Sigmoid colon (tissue), 7 donors: ENCODE data around the gene INCENP. TPM values are rescaled to one million over a fixed set of nuclear protein-coding genes. Genes with fewer than 3 reads are reported as not detected.

Experiments
- DNase-seq: peaks from one replicate; pipeline ENCODE4 v3.0.0-alpha.2; 2019
- H3K27ac ChIP-seq, 4 donors: fragments of 200-600 bp; sonication (generic); one replicate each; pipeline ENCODE4 v1.5.1; 2016 to 2019; ENCODE audit warnings: mild to moderate bottlenecking in 1 of 4
- H3K27me3 ChIP-seq, 3 donors: fragments of 200-600 bp; sonication (generic); one replicate each; pipeline ENCODE4 v1.5.1; 2019; ENCODE audit warnings: mild to moderate bottlenecking in 1 of 3
- H3K36me3 ChIP-seq, 4 donors: fragments of 200-600 bp; sonication (generic); one replicate each; pipeline ENCODE4 v1.5.1; 2016 to 2019
- H3K4me1 ChIP-seq, 4 donors: fragments of 200-600 bp; sonication (generic); one replicate each; pipeline ENCODE4 v1.5.1; 2017 to 2019
- H3K4me3 ChIP-seq, 4 donors: fragments of 200-600 bp; sonication (generic); one replicate each; pipeline ENCODE4 v1.5.1; 2017 to 2019; ENCODE audit warnings: mild to moderate bottlenecking in 2 of 4, moderate library complexity in 1 of 4
- H3K9me3 ChIP-seq, 4 donors: fragments of 200-600 bp in 3 of 4; sonication (generic) in 3 of 4; one replicate each; pipeline versions ENCODE4 v1.5.1 to v1.6.1; 2013 to 2019
- CTCF ChIP-seq, 4 experiments: fragments of 450-650 bp in 3 of 4; fragments of 200-600 bp in 1 of 4; IDR thresholded peaks; one replicate each; pipeline ENCODE4 v1.5.1; 2016 to 2019; ENCODE audit warnings: antibody characterized with exemption in 4 of 4, mild to moderate bottlenecking in 3 of 4, moderate library complexity in 2 of 4
- EP300 ChIP-seq, 4 donors: sonication (generic); formaldehyde crosslinking; IDR thresholded peaks; one replicate each; pipeline ENCODE4 v1.6.1; 2017; ENCODE audit warnings: antibody characterized with exemption in 4 of 4
- POLR2A ChIP-seq, 2 donors: fragments of 450-650 bp; IDR thresholded peaks; one replicate each; pipeline ENCODE4 v1.6.1; 2016; ENCODE audit warnings: antibody characterized with exemption in 2 of 2, mild to moderate bottlenecking in 2 of 2, moderate library complexity in 2 of 2
- POLR2AphosphoS5 ChIP-seq, 4 donors: sonication (generic); formaldehyde crosslinking; IDR thresholded peaks; one replicate each; pipeline ENCODE4 v1.6.1; 2017; ENCODE audit warnings: antibody characterized with exemption in 4 of 4
- WGBS, 2 donors: extraction: QIAGEN DNeasy Blood & Tissue Kit; methylation state at CpG; one replicate each; pipeline ENCODE4 v1.1.7; 2013; 5-methylcytosine and 5-hydroxymethylcytosine counted together
- intact Hi-C: fragments of 100-400 bp; cut with DNase I; formaldehyde crosslinking; loops from one replicate; pipeline ENCODE4 v1.15.1; 2023
- polyA plus RNA-seq, 3 donors: library from polyadenylated mRNA; stranded (reverse); fragments of 200-250 nt; gene quantifications; one replicate each; pipeline ENCODE4 v1.2.3, GENCODE V29; 2013
- total RNA-seq, 4 donors: library from RNA; depleted of rRNA; stranded (reverse); fragments of >200 nt; gene quantifications; one replicate each; pipeline ENCODE4 v1.1.0, GENCODE V29; 2016
- donor health status: healthy with polysubstance abuse.
- donor health status: Bipolar disorder and iron deficiency.
- donor health status: healthy.

The INCENP gene
- total and polyA plus RNA-seq, 7 donors, result 4.2 to 25.3 (median 8.9) TPM

GRCh38 chr11:62122076-62122475 is 1.7 kb upstream of the INCENP start:
- no peaks in the 10 kb centered on the region for H3K36me3 ChIP-seq
- 83 to 84% methylated on average over 6 of the region's 6 CpGs for WGBS, 2 donors
- intact Hi-C loops, result loop anchor here (10.0 kb wide), 1 partner anchor 773 kb away; no protein-coding TSS in a partner anchor
- no peak overlapping the region for H3K4me3 ChIP-seq
- no peak for DNase-seq
- H3K4me1 ChIP-seq, result peaks cover 0 to 23% (median 12%) of the 10 kb centered on the region in 4 donors
- no peaks in the 10 kb centered on the region for H3K27me3 ChIP-seq
- TF ChIP-seq POLR2AphosphoS5 (IDR thresholded peaks at IDR 0.05) (no peak), EP300 (IDR thresholded peaks at IDR 0.05) (no peak), CTCF (IDR thresholded peaks at IDR 0.05) (no peak), POLR2A (IDR thresholded peaks at IDR 0.05) (no peak)
- no peak overlapping the region for H3K27ac ChIP-seq
- H3K9me3 ChIP-seq, result no peaks in the 10 kb centered on the region

- no peaks in the 10 kb centered on the region for H3K9me3 ChIP-seq
- H3K27ac ChIP-seq, result peak overlapping the region; percentile 72 to 79 (median 76)
- peak overlapping the region; percentile 87 to 97 (median 93) for H3K4me3 ChIP-seq
- 1 to 5% methylated on average over 39 of the region's 39 CpGs for WGBS, 2 donors
- intact Hi-C loops, result loop anchor here (10.0 kb wide), 1 partner anchor 770 kb away; no protein-coding TSS in a partner anchor
- H3K27me3 ChIP-seq, result no peaks in the 10 kb centered on the region
- peaks cover 0 to 14% (median 10%) of the 10 kb centered on the region in 4 donors for H3K36me3 ChIP-seq
- peaks cover 0 to 23% (median 12%) of the 10 kb centered on the region in 4 donors for H3K4me1 ChIP-seq
- peak; percentile 36 for DNase-seq
- TF ChIP-seq POLR2AphosphoS5 (IDR thresholded peaks at IDR 0.05) (no peak), POLR2A (IDR thresholded peaks at IDR 0.05) (no peak), EP300 (IDR thresholded peaks at IDR 0.05) (no peak), CTCF (IDR thresholded peaks at IDR 0.05) (no peak)
These were observed 639 bp downstream of the INCENP start for GRCh38 chr11:62124186-62125113.

- no peaks in the 10 kb centered on the region for H3K9me3 ChIP-seq
- H3K27me3 ChIP-seq, result no peaks in the 10 kb centered on the region
- no peak overlapping the region for H3K27ac ChIP-seq
- peak overlapping the region in 1 of 4 donors; percentile 87 for H3K4me3 ChIP-seq
- intact Hi-C loops, result loop anchor here (10.0 kb wide), 1 partner anchor 769 kb away; no protein-coding TSS in a partner anchor
- H3K4me1 ChIP-seq, result peaks cover 0 to 23% (median 12%) of the 10 kb centered on the region in 4 donors
- no peak for DNase-seq
- WGBS, 2 donors, result 42 to 57% methylated on average over 4 of the region's 4 CpGs
- H3K36me3 ChIP-seq, result peaks cover 0 to 23% (median 15%) of the 10 kb centered on the region in 4 donors
- TF ChIP-seq POLR2AphosphoS5 (IDR thresholded peaks at IDR 0.05) (no peak), EP300 (IDR thresholded peaks at IDR 0.05) (no peak), POLR2A (IDR thresholded peaks at IDR 0.05) (no peak), CTCF (IDR thresholded peaks at IDR 0.05) (no peak)
These were observed 1.5 kb downstream of the INCENP start for GRCh38 chr11:62125316-62125715.

- Histone ChIP-seq H3K36me3 (peaks cover 0 to 29% (median 20%) of the 10 kb centered on the region in 4 donors), H3K4me3 (no peak overlapping the region), H3K27ac (no peak overlapping the region), H3K9me3 (no peaks in the 10 kb centered on the region), H3K27me3 (no peaks in the 10 kb centered on the region), H3K4me1 (peaks cover 0 to 23% (median 12%) of the 10 kb centered on the region in 4 donors)
- WGBS, 2 donors, result 55 to 70% methylated on average over 3 of the region's 3 CpGs
- TF ChIP-seq CTCF (IDR thresholded peaks at IDR 0.05), result no peak
- no peak for TF ChIP-seq EP300 (IDR thresholded peaks at IDR 0.05)
- TF ChIP-seq POLR2AphosphoS5 (IDR thresholded peaks at IDR 0.05), result no peak
- no peak for TF ChIP-seq POLR2A (IDR thresholded peaks at IDR 0.05)
- intact Hi-C loops, result loop anchor here (10.0 kb wide), 1 partner anchor 769 kb away; no protein-coding TSS in a partner anchor
- no peak for DNase-seq
These were observed 2.1 kb downstream of the INCENP start for GRCh38 chr11:62125881-62126280.
